HEK293 (cell line): ENCODE results near the gene EYA2.

Experiments used
- CTCF ChIP-seq: fragments of 450-650 bp; formaldehyde crosslinking; IDR thresholded peaks from 2 replicates; pipeline ENCODE4 v1.5.1; 2016; ENCODE audit warnings: missing biosample characterization, missing genetic modification characterization
- REPIN1 ChIP-seq: fragments of 450-650 bp; formaldehyde crosslinking; IDR thresholded peaks from 2 replicates; pipeline ENCODE4 v1.5.1; 2017; ENCODE audit warnings: missing biosample characterization, missing genetic modification characterization, low read depth
- REST ChIP-seq: fragments of 450-650 bp; formaldehyde crosslinking; IDR thresholded peaks from 2 replicates; pipeline ENCODE4 v1.5.1; 2016; ENCODE audit warnings: missing biosample characterization, missing genetic modification characterization
- YY1 ChIP-seq: fragments of 450-650 bp; formaldehyde crosslinking; IDR thresholded peaks from 2 replicates; pipeline ENCODE4 v1.5.1; 2018; ENCODE audit warnings: missing biosample characterization, missing genetic modification characterization
- ZFP41 ChIP-seq: fragments of 450-650 bp; formaldehyde crosslinking; IDR thresholded peaks from 2 replicates; pipeline ENCODE4 v1.5.1; 2016; ENCODE audit warnings: missing biosample characterization, missing genetic modification characterization, borderline replicate concordance
- ZNF221 ChIP-seq: fragments of 450-650 bp; formaldehyde crosslinking; IDR thresholded peaks from 2 replicates; pipeline ENCODE4 v1.5.1; 2017; ENCODE audit warnings: missing biosample characterization, missing genetic modification characterization, borderline replicate concordance
- ZNF658 ChIP-seq: fragments of 450-650 bp; formaldehyde crosslinking; IDR thresholded peaks from 2 replicates; pipeline ENCODE4; 2016; ENCODE audit warnings: missing biosample characterization, missing genetic modification characterization
- ZNF704 ChIP-seq: fragments of 450-650 bp; formaldehyde crosslinking; IDR thresholded peaks from 2 replicates; pipeline ENCODE4 v1.5.1; 2016; ENCODE audit warnings: missing biosample characterization, missing genetic modification characterization
- ZNF777 ChIP-seq: fragments of 450-650 bp; formaldehyde crosslinking; IDR thresholded peaks from 2 replicates; pipeline ENCODE4 v1.5.1; 2017; ENCODE audit warnings: missing biosample characterization, missing genetic modification characterization, borderline replicate concordance

GRCh38 chr20:47230811-47231256 lies 336.2 kb downstream of the EYA2 start:
- no peak for TF ChIP-seq CTCF (tag by site-specific recombination)
- TF ChIP-seq ZNF704 (tag by site-specific recombination), result no peak
- no peak for TF ChIP-seq ZNF221 (tag by site-specific recombination)
- no peak for TF ChIP-seq REPIN1 (tag by site-specific recombination)
- TF ChIP-seq REST (tag by site-specific recombination), result no peak
- no peak for TF ChIP-seq YY1
- no peak for TF ChIP-seq ZNF777 (tag by site-specific recombination)
- TF ChIP-seq ZFP41 (tag by site-specific recombination), result no peak
- no peak for TF ChIP-seq ZNF658 (tag by site-specific recombination)
